Neuronal stem cell (in vitro differentiated cells): Measurements from ENCODE around the gene GRIK3.
A peak's percentile ranks its signal among the peaks of the same experiment; 100 is the strongest.

Experiments
- DNase-seq: peaks from one replicate; pipeline ENCODE4 v3.0.0-alpha.2; 2013; ENCODE audit warnings: low spot score
- H2AFZ ChIP-seq: one replicate; pipeline ENCODE4 v1.6.1; 2013; ENCODE audit warnings: mild to moderate bottlenecking, low read length, inconsistent platforms
- H2AK5ac ChIP-seq: 2 replicates; pipeline ENCODE4 v1.6.1; 2013; ENCODE audit warnings: low read depth, mild to moderate bottlenecking, inconsistent platforms, low read length, moderate library complexity, mixed read lengths
- H2BK120ac ChIP-seq: 2 replicates; pipeline ENCODE4 v1.6.1; 2013; ENCODE audit warnings: low read depth, mild to moderate bottlenecking, inconsistent platforms, low read length, moderate library complexity, mixed read lengths
- H2BK12ac ChIP-seq: one replicate; pipeline ENCODE4 v1.6.1; 2013; ENCODE audit warnings: low read length, inconsistent platforms
- H2BK15ac ChIP-seq: 2 replicates; pipeline ENCODE4 v1.6.1; 2013; ENCODE audit warnings: mild to moderate bottlenecking, low read length, inconsistent platforms, mixed read lengths
- H2BK5ac ChIP-seq: one replicate; pipeline ENCODE4 v1.6.1; 2013; ENCODE audit warnings: inconsistent platforms, mild to moderate bottlenecking, low read length, moderate library complexity
- H3K14ac ChIP-seq: one replicate; pipeline ENCODE4 v1.6.1; 2013; ENCODE audit warnings: low read length, inconsistent platforms
- H3K18ac ChIP-seq: 2 replicates; pipeline ENCODE4 v1.6.1; 2013; ENCODE audit warnings: low read length, inconsistent platforms
- H3K23ac ChIP-seq: 2 replicates; pipeline ENCODE4 v1.6.1; 2013; ENCODE audit warnings: low read depth, mild to moderate bottlenecking, mixed read lengths, low read length, inconsistent platforms; ENCODE audit not compliant: poor library complexity
- H3K27ac ChIP-seq: replicated peaks from 3 replicates; pipeline ENCODE4 v1.5.1; 2013; ENCODE audit warnings: low read length, inconsistent platforms
- H3K27me3 ChIP-seq, 3 experiments: 2 replicates each; pipeline ENCODE4 v1.6.1; 2013; ENCODE audit warnings: low read length in 3 of 3, mild to moderate bottlenecking in 2 of 3, inconsistent platforms in 1 of 3, low read depth in 1 of 3, mixed read lengths in 1 of 3, moderate library complexity in 1 of 3; ENCODE audit not compliant: control insufficient read depth in 3 of 3, insufficient read depth in 3 of 3
- H3K36me3 ChIP-seq, 2 donors: replicated peaks in 1 of 2; 2 replicates each; pipeline ENCODE4 v1.6.1; 2013; ENCODE audit warnings: low read length in 2 of 2; ENCODE audit not compliant: control insufficient read depth in 2 of 2, insufficient read depth in 2 of 2
- H3K4ac ChIP-seq: 2 replicates; pipeline ENCODE4 v1.6.1; 2013; ENCODE audit warnings: inconsistent platforms, mild to moderate bottlenecking, low read length, moderate library complexity
- H3K4me1 ChIP-seq, 2 donors: 1 replicate in 1 of 2; 2 replicates in 1 of 2; pipeline ENCODE4 v1.6.1; 2013; ENCODE audit warnings: low read length in 2 of 2, low read depth in 1 of 2; ENCODE audit not compliant: control insufficient read depth in 2 of 2, insufficient read depth in 1 of 2
- H3K4me2 ChIP-seq: one replicate; pipeline ENCODE4 v1.6.1; 2013; ENCODE audit warnings: mild to moderate bottlenecking, low read length, inconsistent platforms; ENCODE audit not compliant: insufficient read depth, poor library complexity, severe bottlenecking
- H3K4me3 ChIP-seq, 2 donors: 2 replicates each; pipeline ENCODE4 v1.5.1; 2013; ENCODE audit warnings: low read length in 2 of 2, mild to moderate bottlenecking in 2 of 2, inconsistent platforms in 1 of 2, moderate library complexity in 1 of 2
- H3K79me1 ChIP-seq: one replicate; pipeline ENCODE4 v1.6.1; 2013; ENCODE audit warnings: low read depth, mild to moderate bottlenecking, inconsistent platforms, low read length, moderate library complexity
- H3K9ac ChIP-seq: one replicate; pipeline ENCODE4 v1.6.1; 2013; ENCODE audit warnings: mild to moderate bottlenecking, low read depth, low read length, inconsistent platforms; ENCODE audit not compliant: poor library complexity
- H3K9me3 ChIP-seq, 2 donors: replicated peaks in 1 of 2; 2 replicates each; pipeline versions ENCODE3 to v1.6.1; 2013; ENCODE audit warnings: low read length in 2 of 2, mild to moderate bottlenecking in 2 of 2, inconsistent platforms in 1 of 2, low read depth in 1 of 2, mixed read lengths in 1 of 2, moderate library complexity in 1 of 2; ENCODE audit not compliant: control insufficient read depth in 2 of 2, insufficient read depth in 1 of 2
- H4K8ac ChIP-seq: one replicate; pipeline ENCODE4 v1.6.1; 2013; ENCODE audit warnings: low read depth, mild to moderate bottlenecking, inconsistent platforms, low read length, moderate library complexity
- H4K91ac ChIP-seq: one replicate; pipeline ENCODE4 v1.6.1; 2013; ENCODE audit warnings: low read length, low read depth, mild to moderate bottlenecking, inconsistent platforms; ENCODE audit not compliant: poor library complexity
- WGBS, 2 donors: extraction: QIAGEN DNeasy Blood & Tissue Kit; methylation state at CpG; one replicate each; pipeline ENCODE4 v1.1.7; 2013; ENCODE audit warnings: missing lambda C conversion rate in 2 of 2, mixed read lengths in 1 of 2; ENCODE audit not compliant: insufficient read length in 2 of 2, insufficient replicate concordance in 1 of 2; ENCODE audit errors: extremely low coverage in 2 of 2; 5-methylcytosine and 5-hydroxymethylcytosine counted together

Gene GRIK3

GRCh38 chr1:36761113-36761512, 273.2 kb downstream of the GRIK3 start:
- H2AK5ac ChIP-seq: peak overlapping the region; percentile 40
- H2BK5ac ChIP-seq: peak overlapping the region; percentile 27
- H3K79me1 ChIP-seq: no peaks in the 10 kb centered on the region
- peaks cover 0 to 4% of the 10 kb centered on the region in 2 donors for H3K9me3 ChIP-seq
- peak overlapping the region; percentile 5 for H3K23ac ChIP-seq
- H2AFZ ChIP-seq: no peak overlapping the region
- peak overlapping the region; percentile 9 for H4K91ac ChIP-seq
- no peaks in the 10 kb centered on the region for H3K27me3 ChIP-seq
- DNase-seq: no peak
- H3K9ac ChIP-seq: no peak overlapping the region
- no peaks in the 10 kb centered on the region for H3K36me3 ChIP-seq
- no peak overlapping the region for H3K4me3 ChIP-seq
- H3K4me1 ChIP-seq: peaks cover 0 to 18% of the 10 kb centered on the region in 2 donors
- peak overlapping the region; percentile 73 for H3K18ac ChIP-seq
- H2BK15ac ChIP-seq: peak overlapping the region; percentile 83
- peak overlapping the region; percentile 73 for H2BK120ac ChIP-seq
- no peak overlapping the region for H4K8ac ChIP-seq
- H2BK12ac ChIP-seq: no peak overlapping the region
- no peak overlapping the region for H3K4ac ChIP-seq
- no peak overlapping the region for H3K4me2 ChIP-seq
- H3K14ac ChIP-seq: no peak overlapping the region
- no peak overlapping the region for H3K27ac ChIP-seq

GRCh38 chr1:36760081-36760480, 274.2 kb downstream of the GRIK3 start:
- Histone ChIP-seq H3K23ac (peak overlapping the region; percentile 30), H3K27ac (no peak overlapping the region), H3K18ac (peak overlapping the region; percentile 84), H3K4me3 (no peak overlapping the region), H3K4ac (no peak overlapping the region), H3K79me1 (no peaks in the 10 kb centered on the region), H3K9ac (peak overlapping the region; percentile 45), H2BK12ac (peak overlapping the region; percentile 99), H3K36me3 (no peaks in the 10 kb centered on the region), H2AFZ (no peak overlapping the region), H3K4me2 (no peak overlapping the region), H2BK15ac (peak overlapping the region; percentile 35), H3K14ac (no peak overlapping the region), H2AK5ac (no peak overlapping the region), H2BK5ac (peak overlapping the region; percentile 35), H3K9me3 (peaks cover 0 to 4% of the 10 kb centered on the region in 2 donors), H2BK120ac (no peak overlapping the region), H4K91ac (no peak overlapping the region), H3K27me3 (no peaks in the 10 kb centered on the region), H3K4me1 (peaks cover 0 to 12% of the 10 kb centered on the region in 2 donors), H4K8ac (no peak overlapping the region)
- no peak for DNase-seq
- WGBS, 2 donors: no CpG with 5 or more reads among the region's 3 CpGs

GRCh38 chr1:36759355-36759754, 275.0 kb downstream of the GRIK3 start:
- H3K27ac ChIP-seq: no peak overlapping the region
- no peak overlapping the region for H2AK5ac ChIP-seq
- no peak for DNase-seq
- no CpG with 5 or more reads among the region's 5 CpGs for WGBS, 2 donors
- H4K8ac ChIP-seq: no peak overlapping the region
- no peak overlapping the region for H3K4me3 ChIP-seq
- H3K9me3 ChIP-seq: peaks cover 0 to 4% of the 10 kb centered on the region in 2 donors
- H2BK12ac ChIP-seq: no peak overlapping the region
- no peak overlapping the region for H3K14ac ChIP-seq
- no peaks in the 10 kb centered on the region for H3K79me1 ChIP-seq
- no peaks in the 10 kb centered on the region for H3K27me3 ChIP-seq
- no peaks in the 10 kb centered on the region for H3K36me3 ChIP-seq
- no peak overlapping the region for H2AFZ ChIP-seq
- no peak overlapping the region for H3K9ac ChIP-seq
- H3K18ac ChIP-seq: no peak overlapping the region
- H2BK120ac ChIP-seq: no peak overlapping the region
- no peak overlapping the region for H2BK5ac ChIP-seq
- no peak overlapping the region for H2BK15ac ChIP-seq
- H4K91ac ChIP-seq: no peak overlapping the region
- no peak overlapping the region for H3K4me2 ChIP-seq
- H3K23ac ChIP-seq: no peak overlapping the region
- H3K4me1 ChIP-seq: peaks cover 0 to 6% of the 10 kb centered on the region in 2 donors
- no peak overlapping the region for H3K4ac ChIP-seq

DNA sequence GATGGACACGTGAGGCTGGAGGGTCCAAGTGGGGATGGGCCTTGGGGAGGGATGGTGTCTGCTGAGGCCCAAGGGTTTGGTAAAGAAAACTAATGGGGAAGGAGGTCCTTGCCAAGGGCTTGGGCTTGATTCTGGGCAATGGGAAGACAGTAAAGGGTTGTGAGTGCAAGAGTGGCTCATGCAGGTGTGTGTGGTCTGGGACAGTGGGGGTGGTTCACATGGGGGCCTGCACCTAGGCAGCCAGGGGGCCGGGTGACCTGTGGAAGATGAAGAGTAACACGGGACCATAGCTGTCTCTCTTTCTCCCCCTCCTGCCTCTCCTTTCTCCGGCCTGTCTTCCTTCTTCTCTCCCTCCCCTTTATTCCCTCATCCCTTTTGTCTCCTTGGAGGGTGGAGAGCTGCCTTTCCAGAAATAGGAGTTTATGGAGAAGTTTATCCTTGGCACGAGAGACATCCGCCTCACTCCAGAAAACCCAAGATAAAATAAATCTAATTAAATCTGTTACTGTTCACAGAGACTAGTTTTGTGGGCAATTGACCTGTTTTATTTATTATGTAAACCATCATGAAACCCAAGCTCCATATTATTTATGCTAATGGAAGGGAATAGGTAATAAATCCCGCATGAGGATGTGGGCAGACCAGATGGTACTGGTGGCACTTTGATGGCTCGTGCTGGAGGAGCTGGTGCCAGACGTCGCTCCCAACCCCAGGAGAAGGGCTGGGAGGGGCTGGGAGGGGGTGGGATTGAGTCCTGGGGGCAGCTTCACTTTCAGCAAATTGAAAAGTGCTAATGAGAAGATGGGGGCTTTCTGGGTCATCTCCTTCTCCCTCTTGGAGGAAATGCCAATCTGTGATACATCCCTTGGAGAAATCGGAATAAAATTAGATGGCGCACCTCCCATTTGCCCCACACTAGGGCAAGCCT, 278.7 kb downstream of the GRIK3 start:
- H2AK5ac ChIP-seq: peak overlapping the region; percentile 28
- H3K18ac ChIP-seq: no peak overlapping the region
- no peak overlapping the region for H3K27ac ChIP-seq
- no peak overlapping the region for H3K14ac ChIP-seq
- peak overlapping the region; percentile 10 for H2BK15ac ChIP-seq
- H4K91ac ChIP-seq: no peak overlapping the region
- no peak overlapping the region for H2AFZ ChIP-seq
- no peak overlapping the region for H4K8ac ChIP-seq
- peaks cover 0 to 3% of the 10 kb centered on the region in 2 donors for H3K4me1 ChIP-seq
- H3K4me2 ChIP-seq: no peak overlapping the region
- H3K36me3 ChIP-seq: no peaks in the 10 kb centered on the region
- no peak overlapping the region for H2BK5ac ChIP-seq
- H3K9ac ChIP-seq: no peak overlapping the region
- H2BK12ac ChIP-seq: no peak overlapping the region
- peaks cover 0 to 4% of the 10 kb centered on the region in 2 donors for H3K9me3 ChIP-seq
- no peak overlapping the region for H2BK120ac ChIP-seq
- no peak overlapping the region for H3K23ac ChIP-seq
- no peak overlapping the region for H3K4me3 ChIP-seq
- no CpG with 5 or more reads among the region's 12 CpGs for WGBS, 2 donors
- no peak for DNase-seq
- H3K79me1 ChIP-seq: no peaks in the 10 kb centered on the region
- H3K27me3 ChIP-seq: no peaks in the 10 kb centered on the region
- H3K4ac ChIP-seq: no peak overlapping the region
